GM21526 (cell line): ENCODE data around the gene EIF4B.

Experiments
- ATAC-seq: cut with Tn5 transposase; IDR thresholded peaks from one replicate; pipeline ENCODE4 v1.9.1; 2021; ENCODE audit warnings: moderate library complexity; ENCODE audit not compliant: unreplicated experiment, low FRiP score

Gene EIF4B

DNA sequence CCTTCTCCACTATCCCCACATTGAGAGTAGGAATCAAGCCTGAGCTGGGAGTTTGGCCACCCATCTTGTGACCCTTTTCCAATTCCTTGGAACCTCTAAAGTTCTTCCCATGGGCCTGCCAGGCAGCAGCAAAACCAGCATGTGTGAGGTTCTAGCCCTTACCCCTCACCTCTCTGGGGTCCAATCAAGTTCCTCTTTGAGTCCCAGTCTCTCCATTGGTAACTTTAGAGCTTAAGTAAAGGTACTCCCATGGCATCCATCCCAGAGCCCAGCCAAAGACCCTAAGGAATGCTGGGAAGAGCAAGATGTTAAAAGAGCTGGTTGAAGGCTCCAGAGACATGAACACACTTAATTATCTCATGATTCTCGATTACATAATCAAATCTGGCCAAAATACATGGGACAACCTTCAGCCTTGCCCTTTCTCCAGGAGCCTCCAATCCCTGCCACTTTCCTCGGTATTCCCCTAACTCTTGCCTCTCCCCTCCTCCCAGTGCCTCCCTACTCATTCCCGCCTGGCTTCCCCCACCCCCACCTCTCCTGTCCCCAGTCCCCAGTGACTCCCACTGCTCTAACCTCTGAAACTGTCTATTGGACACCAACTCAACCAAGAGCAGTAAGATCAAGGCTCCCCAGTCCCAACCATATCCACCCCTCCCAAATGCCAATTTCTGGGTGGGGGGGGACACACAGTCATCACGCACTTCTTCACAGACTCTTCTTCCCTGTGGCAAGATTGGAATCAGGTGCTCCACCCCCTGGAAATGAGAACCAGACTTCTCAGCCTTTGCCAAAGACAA is 38.8 kb downstream of the EIF4B start:
- no peak for ATAC-seq

DNA sequence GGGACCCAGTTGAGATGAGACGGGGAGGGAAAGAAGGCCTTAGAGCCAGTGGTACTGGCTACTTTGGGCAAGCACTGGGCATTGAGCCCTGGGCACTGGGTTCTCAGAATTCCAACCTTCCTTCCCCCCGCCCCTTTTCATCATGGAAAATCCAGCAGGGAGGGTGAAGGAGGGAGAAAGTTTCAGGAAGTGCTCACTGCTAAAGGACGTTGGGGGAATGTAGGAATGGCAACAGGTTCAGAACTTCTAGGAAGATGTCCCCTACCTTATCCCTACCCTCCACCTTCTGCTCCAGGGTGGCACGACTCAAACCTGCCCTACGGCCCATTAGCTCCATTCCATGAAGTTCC is 39.4 kb downstream of the EIF4B start:
- ATAC-seq, result no peak

DNA sequence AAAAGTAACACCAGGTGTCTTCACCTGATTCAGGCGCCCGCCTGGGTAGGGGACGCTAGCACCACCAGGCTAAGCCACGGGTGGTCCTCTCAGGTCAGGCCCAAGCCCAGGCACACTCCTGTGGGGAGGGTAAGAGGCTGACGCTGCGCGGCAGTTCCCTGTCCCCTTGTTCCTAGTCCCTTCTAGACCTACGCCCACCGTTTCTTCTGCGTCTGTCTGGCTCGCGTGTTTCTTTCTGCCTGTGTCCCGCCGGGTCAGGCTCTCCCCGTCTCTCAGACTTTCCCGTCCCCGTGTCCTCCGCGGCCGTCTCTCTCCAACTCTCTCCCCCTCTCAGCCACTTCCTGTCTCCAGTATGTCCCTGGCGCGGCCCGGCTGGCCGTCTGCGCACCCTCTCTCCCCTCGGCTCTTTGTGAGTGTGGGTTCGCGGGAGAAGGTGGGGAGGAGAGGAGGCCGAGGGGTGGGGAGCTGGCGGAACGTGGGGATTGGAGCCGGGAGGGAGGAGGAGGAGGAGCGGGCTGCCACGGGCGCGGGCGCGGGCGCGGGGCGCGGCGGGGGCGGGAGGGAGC is 40.5 kb downstream of the EIF4B start:
- no peak for ATAC-seq

DNA sequence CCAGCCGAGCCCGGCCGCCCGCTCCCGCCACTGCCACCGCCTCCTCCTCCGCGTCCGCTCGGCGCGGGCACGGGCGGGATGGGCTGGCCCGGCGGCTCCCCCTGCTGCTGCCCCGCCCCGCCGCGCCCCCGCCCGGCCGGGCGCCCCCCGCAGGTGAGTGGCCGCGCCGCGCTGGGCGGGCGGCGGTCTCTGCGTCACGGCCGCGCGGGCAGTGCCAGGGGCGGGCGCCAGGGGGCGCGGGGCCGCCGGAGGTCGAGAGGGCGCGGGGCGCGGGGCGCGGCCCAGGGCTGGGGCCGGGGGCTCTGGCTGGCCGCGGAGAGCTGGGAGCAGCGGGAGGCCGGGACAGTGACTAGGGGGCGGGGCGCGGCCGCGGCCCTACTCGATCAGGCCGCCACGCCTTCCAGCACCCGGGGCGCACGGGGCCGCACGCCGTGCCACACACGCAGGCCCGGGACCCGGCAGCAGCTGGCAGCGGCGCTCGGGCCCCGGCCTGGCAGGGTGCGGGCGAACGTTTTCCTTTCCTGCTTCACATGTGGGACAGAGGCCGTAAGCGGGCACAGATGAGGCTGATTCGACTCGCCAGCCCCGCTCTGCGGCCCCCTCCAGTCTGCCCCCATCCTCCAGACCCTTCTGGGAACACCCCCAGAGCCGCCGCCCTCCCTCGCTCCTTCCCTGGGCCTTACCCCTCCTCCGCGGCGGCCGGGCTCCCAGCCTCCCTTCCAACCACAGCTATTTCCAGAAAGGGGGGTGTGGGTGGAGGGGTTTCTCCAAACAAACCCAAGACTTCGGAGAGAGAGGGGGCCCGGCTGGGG is 41.2 kb downstream of the EIF4B start:
- peak; percentile 46 for ATAC-seq

DNA sequence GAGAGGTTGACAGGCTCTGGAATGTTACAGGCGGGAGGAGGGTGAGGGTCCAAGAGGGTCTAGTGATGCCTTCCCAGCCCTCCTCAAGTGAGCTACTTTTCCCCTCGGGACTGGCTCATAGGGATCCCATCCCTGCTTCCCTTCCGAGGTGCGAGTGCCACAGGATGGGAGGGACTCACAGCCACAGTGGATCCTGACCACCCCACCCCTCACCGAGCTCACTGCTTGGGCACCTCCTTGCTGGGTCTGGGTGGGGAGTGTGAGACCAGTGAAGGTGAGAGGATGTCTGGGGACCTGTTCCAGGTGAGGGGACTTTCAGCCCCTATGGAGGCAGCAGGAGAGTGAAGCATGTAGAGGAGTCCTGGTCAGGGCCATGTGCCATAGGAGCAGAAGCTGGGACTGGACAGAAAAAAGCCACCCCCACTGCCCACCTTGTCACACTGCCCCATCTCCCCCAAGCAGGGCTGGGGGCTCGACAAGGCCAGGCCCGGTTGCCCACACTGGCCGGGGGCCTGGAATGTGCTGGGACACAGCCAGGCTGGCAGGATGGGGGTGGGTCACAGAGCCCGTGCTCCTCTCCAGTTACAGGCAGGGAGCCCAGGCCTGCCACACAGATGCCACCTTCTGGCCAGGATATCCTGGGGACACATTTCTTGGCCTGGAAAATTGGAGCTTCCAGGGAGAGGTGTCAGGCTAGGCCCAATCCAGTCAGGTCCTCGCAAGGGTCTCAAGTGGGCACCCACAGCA is 42.0 kb downstream of the EIF4B start:
- ATAC-seq, result no peak

DNA sequence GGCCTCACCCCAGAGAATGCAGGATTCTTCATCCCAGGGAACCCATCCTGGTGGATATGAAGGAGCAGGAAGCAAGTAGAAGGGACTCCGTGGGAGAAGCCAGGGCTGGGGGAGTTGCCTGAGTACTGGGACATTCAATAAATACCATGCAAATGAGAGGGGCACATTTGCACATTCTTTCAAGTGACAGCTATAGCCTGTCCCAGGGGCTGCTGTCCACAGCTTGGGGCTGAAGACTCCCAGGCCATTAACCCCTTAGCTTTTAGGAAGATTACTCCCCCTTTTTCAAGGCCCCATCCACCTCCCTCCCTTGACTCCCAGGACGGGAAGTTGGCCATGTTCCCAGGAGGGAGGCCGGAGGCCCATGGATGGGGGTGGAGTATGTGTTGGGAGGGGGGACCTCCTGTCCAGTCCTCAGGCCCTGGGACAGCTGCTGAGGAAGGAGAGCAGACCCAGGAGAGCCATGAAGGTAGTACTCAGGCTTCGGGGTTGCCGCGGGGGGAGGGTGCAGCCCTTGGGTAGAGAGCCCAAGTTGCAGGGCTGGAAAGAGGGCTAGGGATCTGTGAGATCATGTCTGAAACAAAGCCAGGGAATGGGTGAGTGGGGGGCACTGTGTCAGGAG is 42.6 kb downstream of the EIF4B start:
- no peak for ATAC-seq

DNA sequence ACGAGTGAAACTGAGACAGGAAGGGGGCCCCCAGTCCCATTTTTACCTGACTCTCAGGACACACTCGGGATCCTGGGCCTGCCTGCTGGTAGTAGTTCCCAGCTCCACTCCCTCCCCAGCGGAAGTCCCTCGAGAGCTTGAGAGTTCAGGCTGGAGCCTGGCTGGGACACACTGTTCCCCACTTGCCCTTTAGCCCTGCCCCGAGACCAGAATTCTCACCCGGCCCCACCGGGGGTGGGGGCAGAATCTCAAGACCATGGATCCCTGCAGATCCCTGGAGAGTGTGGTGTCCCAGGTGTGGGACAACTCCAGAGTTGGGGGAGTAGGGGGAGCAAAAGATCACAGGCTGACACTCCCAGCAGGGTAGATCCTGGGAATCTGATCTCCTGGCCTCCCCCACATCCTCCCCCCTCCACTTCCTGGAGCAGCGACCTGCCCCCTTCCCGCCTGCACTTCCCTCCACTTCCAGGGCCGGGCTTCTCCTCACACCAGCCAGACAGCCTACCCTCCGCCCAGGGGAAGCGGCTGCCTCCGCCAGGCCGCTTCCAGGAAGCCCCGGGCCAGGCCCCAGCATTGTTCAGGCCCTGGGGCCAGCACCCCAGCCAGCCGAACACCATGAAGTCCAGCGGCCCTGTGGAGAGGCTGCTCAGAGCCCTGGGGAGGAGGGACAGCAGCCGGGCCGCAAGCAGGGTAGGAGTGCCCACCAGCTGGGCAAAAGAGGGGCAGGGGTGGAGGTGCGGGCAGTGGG is 43.5 kb downstream of the EIF4B start, which contains the start of gene TNS2:
Gene TNS2, plus strand, starts transcription at position 495 of the 748 bp plus-strand sequence. Its CDS starts 121 bp downstream, at position 616.
- ATAC-seq, result no peak

DNA sequence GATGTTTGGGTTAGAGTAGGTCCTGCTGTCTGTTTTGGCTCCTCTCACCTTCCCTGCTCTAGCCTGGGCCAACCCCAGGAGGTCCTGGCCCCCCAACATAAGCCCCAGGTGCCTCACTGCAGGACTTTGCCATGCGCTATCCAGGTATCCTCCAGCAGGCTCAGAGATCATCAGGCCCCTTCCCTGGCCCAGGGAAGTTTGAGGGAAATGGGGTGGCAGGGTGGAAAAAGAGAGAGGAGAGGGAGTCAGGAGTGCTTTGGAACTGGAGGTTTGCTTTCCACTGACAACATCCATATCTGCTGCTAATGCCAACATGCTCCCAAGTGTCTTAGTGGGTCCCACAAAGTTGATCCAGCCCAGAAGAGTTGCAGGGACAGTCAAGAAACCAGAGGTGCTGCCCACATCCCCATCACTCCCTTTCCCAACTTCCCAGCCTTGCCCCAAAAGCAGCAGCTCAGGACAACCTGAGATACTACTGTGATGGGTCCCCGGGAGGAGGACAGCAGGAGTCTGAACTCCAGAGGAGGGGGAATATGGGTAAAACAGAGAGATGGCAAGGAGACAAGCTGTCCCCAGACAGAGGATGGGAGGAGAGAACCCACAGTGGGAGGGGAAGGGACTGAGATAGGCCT is 44.3 kb downstream of the EIF4B start:
- ATAC-seq, result no peak

DNA sequence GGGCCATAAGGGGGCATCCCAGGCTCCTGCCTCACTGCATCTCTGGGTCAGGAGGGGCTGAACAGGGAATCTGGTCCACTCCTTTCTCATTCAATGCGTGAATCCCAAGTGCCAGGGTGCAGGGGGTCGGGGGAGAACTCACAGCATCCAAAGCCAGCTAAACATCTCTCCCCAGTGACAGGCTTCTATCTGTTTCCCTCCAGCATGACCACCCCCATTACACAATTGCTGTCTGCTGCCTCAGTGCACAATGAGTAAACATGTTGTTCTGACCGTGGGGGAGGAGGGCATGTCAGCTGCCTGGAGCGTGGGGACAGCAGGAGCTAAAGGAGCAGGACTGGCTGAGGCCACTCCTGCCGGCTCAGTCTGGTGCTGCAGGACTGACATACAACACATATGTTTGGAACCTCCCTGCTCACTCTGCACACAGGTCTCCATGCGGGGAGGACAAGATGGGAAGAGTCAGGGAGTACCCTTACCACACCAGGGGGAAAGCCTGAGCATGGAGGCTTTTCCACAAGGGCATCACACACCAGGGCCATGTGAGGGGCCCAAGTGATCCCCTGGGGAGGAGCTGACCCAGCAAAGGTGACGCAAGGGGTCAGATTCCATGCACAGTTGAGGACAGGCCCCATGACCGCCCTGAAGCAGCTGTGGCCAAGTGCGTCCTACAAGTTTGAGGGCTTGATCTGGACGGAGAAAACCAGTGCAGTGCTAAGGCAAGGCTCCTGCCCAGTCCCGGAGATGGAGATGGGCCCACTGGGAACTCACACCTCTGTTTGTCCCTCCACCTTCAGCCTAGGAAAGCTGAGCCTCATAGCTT is 45.0 kb downstream of the EIF4B start:
- ATAC-seq, result no peak

DNA sequence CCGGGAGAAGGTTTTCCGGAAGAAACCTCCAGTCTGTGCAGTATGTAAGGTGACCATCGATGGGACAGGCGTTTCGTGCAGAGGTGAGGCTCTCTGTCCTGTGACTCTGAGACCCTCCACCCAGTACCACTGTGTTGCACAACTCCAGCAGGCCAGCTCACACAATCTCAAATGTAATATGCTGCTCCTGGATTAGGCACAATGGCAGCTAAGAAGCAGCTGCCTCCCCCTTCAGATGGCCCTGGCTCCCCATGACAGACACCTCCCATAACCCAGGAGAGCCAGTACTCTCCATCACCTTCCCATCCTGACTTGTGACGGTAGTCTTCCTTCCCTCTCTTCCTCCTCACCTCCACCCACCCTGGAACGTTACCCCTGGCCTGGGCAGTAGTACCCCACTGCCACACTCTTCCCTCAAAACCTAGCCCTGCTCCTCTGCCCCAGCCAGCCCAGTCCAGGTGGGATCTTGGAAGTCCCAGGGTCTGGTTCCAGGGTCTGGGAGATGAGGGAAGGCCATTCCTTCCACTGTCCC is 45.7 kb downstream of the EIF4B start:
- ATAC-seq, result no peak

DNA sequence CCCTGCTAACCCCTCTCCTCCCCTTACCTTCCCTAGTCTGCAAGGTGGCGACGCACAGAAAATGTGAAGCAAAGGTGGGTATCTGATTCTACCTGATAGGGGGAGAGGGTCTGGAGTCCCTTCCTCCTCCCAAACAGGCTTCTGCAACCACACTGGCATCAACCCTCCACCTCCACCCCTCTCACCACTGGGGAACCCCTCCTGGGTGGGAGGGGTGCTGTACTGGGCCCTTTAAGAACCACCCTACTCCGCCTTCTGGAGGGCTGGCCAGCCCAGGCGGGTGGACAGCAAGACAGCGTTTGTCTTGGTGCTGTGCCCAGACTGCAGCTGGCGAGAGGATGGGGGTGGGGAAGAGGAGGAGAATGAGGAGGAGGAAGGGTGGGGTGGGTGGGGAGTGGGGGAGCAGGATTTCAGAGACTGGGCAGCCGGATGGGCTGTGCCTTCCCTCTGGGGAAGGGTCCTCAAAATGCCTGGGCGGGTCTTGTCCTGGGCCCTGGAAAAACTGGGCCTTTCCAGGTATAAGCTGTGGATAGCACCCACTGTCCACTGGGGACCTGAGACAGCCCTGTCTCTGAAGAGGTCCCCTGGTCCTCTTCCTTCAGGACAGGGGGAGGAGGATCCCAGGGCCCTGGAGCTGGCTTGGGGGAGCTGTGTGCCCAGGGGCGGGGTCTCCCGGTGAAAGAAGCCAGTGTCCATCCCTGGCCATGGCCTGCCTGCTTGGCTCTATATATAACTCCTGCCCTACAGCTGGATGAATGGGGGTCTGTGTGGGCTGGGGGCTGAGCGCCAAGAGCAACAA is 46.4 kb downstream of the EIF4B start:
- no peak for ATAC-seq

DNA sequence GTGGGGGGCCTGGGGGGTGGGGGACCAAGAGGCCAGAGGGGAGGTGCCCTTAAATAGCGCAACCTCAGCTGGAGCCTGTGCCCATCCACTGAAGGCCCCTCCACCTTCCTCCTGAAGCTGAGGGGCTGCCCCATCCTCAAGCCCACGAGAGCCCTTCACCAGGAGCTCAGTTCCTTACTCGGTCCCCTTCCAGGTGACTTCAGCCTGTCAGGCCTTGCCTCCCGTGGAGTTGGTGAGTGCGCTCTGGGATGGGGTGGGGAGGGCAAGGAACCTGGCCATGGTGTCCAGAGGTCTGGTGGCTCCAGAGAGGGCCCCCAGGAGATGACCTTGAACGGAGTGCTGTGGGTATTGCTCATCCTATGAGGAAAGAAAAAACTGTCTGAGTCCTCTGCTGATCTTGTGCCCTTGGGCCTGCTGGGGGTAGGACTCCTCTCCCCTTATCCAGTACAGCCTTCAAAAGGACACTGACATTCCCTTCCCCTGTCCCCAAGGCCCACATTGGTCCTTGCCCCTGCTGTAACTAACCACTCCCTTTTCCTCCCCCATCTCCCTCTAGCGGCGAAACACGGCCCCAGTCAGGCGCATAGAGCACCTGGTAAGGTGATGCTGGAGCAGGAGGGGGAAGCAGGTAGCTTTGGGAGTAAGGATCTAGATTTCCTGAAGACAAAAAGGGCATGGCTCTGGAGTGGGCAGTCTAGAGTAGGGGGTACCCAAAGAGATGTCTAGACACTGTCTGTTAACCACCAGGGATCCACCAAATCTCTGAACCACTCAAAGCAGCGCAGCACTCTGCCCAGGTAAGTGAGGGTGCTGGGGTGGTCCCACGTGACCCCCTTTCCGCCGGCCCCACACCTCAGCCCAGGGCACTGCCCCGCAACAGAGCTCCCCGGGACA is 47.2 kb downstream of the EIF4B start:
- ATAC-seq, result no peak

DNA sequence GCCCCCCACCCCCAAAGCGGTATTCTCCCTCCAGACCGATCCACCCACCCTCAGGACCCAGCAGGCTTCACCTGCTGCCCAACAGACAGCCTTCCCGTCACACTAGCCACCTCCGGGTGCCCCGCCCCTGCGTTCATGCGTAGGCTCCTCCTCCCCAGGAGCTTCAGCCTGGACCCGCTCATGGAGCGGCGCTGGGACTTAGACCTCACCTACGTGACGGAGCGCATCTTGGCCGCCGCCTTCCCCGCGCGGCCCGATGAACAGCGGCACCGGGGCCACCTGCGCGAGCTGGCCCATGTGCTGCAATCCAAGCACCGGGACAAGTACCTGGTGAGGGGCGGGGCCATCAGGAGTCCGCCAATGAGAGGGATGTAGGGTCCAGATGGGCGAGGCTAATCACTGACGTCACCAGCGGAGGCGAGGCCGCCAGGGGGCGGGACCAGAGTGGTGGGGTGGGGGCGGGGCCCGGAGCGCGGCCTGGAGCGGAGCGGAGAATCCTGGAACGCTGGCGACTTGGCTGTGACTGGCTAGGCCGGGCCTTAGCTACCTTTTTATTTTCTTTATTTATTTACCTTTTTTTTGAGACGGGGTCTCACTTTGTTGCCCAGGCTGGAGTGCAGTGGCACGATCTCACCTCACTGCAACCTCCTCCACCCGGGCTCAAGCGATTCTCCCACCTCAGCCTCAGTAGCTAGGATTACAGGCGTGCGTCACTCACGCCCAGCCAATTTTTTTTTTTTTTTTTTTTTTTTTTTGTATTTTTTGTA is 48.0 kb downstream of the EIF4B start:
- peak; percentile 74 for ATAC-seq

DNA sequence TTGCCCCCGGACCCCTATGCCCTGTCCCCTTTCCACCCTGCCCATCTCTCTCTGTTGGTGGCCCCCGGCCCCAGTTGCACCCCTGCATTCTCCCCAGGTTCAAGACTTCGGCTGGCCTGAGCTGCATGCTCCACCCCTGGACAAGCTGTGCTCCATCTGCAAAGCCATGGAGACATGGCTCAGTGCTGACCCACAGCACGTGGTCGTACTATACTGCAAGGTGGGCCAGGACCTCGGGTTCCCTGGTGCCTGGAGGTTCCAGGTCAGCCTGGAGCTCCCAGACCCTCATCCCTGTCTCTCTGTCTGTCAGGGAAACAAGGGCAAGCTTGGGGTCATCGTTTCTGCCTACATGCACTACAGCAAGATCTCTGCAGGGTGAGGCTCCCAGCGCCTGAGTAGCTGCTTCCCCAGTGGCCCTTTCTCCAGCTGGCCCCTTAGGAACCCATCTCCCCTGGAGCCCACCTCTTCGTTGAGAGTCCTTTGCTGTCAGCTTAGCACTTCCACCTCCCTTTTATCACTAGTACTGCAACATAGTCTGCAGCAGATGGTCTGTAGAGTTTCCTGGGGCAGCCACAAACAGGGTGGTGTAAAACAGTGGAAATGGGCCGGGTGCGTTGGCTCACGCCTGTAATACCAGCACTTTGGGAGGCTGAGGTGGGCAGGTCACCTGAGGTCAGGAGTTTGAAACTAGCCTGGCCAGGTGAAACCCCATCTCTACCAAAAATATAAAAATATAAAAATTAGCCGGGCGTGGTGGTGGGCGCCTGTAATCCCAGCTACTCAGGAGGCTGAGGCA is 49.4 kb downstream of the EIF4B start:
- no peak for ATAC-seq

DNA sequence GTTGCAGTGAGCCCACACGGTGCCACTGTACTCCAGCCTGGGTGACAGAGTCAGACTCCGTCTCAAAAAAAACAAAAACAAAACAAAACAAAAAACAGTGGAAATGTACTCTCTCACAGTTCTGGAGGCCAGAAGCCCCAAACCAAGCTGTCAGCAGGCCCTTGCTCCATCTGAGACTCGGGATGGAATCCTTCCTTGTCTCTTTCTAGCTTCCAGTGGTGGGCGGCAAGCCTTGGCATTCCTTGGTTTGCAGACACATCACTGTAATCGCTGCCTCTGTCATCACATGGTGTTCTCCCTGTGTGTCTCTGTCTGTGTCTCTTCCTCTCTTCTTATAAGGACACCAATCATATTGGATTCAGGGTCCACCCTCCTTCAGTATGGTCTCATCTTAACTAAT is 50.0 kb downstream of the EIF4B start:
- ATAC-seq, result no peak
